ENCODE results near the gene MRAP. TPM values are rescaled to one million over a fixed set of nuclear protein-coding genes. Genes with fewer than 3 reads are reported as not detected.

The MRAP gene
- total RNA-seq, 4 donors from 2014 or later = 0.98 to 1.8 TPM; not detected in 2

DNA sequence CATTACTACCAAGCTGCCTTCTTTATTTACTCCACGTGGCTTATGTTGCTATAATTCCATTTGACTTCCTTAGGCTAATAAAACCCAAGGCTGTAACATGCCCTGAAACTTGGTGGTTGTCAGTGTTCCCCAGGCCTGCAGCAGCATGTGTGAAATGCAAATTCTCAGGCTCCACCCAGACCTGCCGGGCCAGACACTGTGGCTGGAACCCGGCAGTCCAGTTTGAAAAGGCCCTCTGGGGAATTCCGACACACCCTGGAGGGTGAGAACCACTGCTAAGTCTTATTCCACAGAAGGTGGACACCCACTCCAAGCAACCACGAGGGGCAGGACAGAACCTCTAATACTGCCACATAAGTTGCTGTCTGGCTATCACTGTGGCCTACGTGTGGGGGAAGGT lies 52.8 kb downstream of the MRAP start:
- peak overlapping the region; percentile 73 for H3K27ac ChIP-seq

DNA sequence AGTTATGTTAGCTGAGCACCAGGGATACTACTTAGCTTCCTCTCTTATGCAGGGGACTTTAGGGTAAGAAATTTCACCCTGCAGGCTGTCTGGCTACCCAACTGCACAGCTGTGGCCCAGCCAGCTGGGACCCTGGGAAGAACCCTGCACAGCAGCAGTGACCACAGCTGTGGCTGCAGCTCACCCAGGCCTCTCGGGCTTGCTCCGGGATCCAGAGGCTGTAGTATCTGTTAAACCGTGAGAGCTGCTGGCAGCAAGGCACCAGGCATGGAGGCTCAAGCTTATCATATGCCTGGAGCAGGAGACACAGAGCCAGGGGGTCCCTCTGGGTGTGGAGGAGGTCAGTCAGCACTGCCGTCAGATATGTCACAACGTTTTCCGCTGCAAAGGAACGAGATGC lies 53.9 kb downstream of the MRAP start:
- TF ChIP-seq EP300 (IDR thresholded peaks at IDR 0.05) (no peak), POLR2A (IDR thresholded peaks at IDR 0.05) (no peak), POLR2AphosphoS5 (IDR thresholded peaks at IDR 0.05) (no peak)
- TF ChIP-seq, protein P1, sequence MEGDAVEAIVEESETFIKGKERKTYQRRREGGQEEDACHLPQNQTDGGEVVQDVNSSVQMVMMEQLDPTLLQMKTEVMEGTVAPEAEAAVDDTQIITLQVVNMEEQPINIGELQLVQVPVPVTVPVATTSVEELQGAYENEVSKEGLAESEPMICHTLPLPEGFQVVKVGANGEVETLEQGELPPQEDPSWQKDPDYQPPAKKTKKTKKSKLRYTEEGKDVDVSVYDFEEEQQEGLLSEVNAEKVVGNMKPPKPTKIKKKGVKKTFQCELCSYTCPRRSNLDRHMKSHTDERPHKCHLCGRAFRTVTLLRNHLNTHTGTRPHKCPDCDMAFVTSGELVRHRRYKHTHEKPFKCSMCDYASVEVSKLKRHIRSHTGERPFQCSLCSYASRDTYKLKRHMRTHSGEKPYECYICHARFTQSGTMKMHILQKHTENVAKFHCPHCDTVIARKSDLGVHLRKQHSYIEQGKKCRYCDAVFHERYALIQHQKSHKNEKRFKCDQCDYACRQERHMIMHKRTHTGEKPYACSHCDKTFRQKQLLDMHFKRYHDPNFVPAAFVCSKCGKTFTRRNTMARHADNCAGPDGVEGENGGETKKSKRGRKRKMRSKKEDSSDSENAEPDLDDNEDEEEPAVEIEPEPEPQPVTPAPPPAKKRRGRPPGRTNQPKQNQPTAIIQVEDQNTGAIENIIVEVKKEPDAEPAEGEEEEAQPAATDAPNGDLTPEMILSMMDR (IDR thresholded peaks at IDR 0.05) = no peak
- WGBS = 86% methylated on average over 7 of the region's 7 CpGs
- Histone ChIP-seq H3K36me3 (peaks cover 92% of the 10 kb centered on the region), H3K4me3 (no peak overlapping the region), H3K27me3 (no peaks in the 10 kb centered on the region), H3K27ac (peak overlapping the region; percentile 5), H3K9me3 (no peaks in the 10 kb centered on the region), H3K4me1 (peaks cover 47% of the 10 kb centered on the region)
- DNase-seq (ENCODE audit: low spot score in 2 of 2) = peak in 1 of 2 donors; percentile 54

More for the DNA sequence above, 52.8 kb downstream of the MRAP start:
- TF ChIP-seq POLR2A (IDR thresholded peaks at IDR 0.05) = no peak
- TF ChIP-seq, protein P1 (IDR thresholded peaks at IDR 0.05) = no peak
- TF ChIP-seq EP300 (IDR thresholded peaks at IDR 0.05) = no peak
- TF ChIP-seq POLR2AphosphoS5 (IDR thresholded peaks at IDR 0.05) = peak in 2 of 3 donors; percentile 29 to 42
- peaks cover 50% of the 10 kb centered on the region for H3K4me1 ChIP-seq
- no peak for DNase-seq (ENCODE audit: low spot score in 2 of 2)
- no peaks in the 10 kb centered on the region for H3K9me3 ChIP-seq
- no peaks in the 10 kb centered on the region for H3K27me3 ChIP-seq
- 38% methylated on average over 5 of the region's 6 CpGs for WGBS
- peaks cover 95% of the 10 kb centered on the region for H3K36me3 ChIP-seq
- no peak overlapping the region for H3K4me3 ChIP-seq

DNA sequence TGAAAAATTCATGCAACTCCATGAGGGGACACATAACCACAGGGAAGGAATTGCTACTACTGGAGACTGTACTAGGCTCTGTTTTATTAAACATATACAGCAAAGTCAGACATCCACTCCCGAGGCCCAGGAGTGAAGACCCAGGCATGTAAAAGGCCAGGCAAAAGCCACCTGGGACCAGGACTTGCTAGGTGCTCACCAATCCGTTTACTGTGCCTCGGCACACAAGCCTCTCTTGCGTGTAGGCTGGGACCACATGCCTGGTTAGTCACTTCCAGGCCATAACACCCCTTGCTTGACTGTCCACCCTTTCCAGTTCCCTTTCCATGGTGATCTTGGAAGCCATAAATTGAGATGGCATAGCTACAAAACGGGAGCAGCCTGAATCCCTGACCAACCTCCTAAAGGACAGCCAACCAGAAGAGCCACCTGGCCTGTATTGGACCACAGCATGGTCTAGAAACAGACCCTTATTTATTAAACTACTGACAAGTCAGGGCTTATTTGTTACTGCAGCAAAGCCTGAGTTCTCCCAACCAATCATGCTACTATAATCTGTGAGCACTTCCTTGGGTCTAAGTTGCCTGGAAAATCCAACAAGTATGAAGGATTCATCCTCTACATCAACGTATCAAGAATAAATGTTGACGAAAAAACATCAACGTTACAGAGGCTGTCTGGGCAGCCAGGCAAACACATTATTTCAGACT lies 54.5 kb downstream of the MRAP start:
- H3K27ac ChIP-seq = no peak overlapping the region
- DNase-seq (ENCODE audit: low spot score in 2 of 2) = peak in 1 of 2 donors; percentile 57

DNA sequence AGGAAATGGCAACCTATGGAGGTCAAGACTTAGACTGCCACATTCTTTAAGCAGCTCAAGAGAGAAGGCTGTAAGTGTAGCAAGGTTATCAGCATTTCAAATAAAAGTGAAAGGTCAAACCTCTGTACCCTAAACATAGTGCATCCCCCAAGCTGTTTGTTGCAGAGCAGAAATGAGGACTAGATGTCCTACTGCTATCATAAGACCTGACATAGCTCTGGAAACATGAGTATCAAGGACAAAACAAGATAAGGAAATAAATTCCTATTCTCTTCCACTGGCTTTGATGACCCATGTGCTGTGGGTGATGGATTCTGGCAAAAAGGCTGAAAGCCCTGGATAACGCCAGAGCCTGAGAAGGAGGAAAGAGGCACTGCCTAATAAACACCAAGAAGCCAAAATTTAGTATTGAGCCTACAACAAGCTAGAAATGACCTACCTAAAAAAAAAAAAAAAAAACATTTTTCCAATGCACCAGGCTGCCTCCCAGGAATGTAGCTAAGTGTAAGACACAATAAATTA lies 58.3 kb downstream of the MRAP start:
- TF ChIP-seq POLR2AphosphoS5 (IDR thresholded peaks at IDR 0.05) = no peak
- TF ChIP-seq, protein P1 (IDR thresholded peaks at IDR 0.05) = no peak
- TF ChIP-seq POLR2A (IDR thresholded peaks at IDR 0.05) = no peak
- TF ChIP-seq EP300 (IDR thresholded peaks at IDR 0.05) = no peak
- no peaks in the 10 kb centered on the region for H3K27me3 ChIP-seq
- no peak overlapping the region for H3K4me3 ChIP-seq
- H3K4me1 ChIP-seq = peaks cover 31% of the 10 kb centered on the region
- peaks cover 94% of the 10 kb centered on the region for H3K36me3 ChIP-seq
- H3K9me3 ChIP-seq = no peaks in the 10 kb centered on the region
- DNase-seq (ENCODE audit: low spot score in 2 of 2) = peak in 1 of 2 donors; percentile 31
- 88% methylated on average over 1 of the region's 1 CpG for WGBS
- no peak overlapping the region for H3K27ac ChIP-seq

More for the DNA sequence above, 54.5 kb downstream of the MRAP start:
- H3K36me3 ChIP-seq = peaks cover 92% of the 10 kb centered on the region
- peaks cover 42% of the 10 kb centered on the region for H3K4me1 ChIP-seq
- no peaks in the 10 kb centered on the region for H3K9me3 ChIP-seq
- TF ChIP-seq POLR2A (IDR thresholded peaks at IDR 0.05) = no peak
- TF ChIP-seq, protein P1 (IDR thresholded peaks at IDR 0.05) = no peak
- no peak for TF ChIP-seq EP300 (IDR thresholded peaks at IDR 0.05)
- no peak for TF ChIP-seq POLR2AphosphoS5 (IDR thresholded peaks at IDR 0.05)
- 93% methylated on average over 7 of the region's 8 CpGs for WGBS
- H3K4me3 ChIP-seq = no peak overlapping the region
- H3K27me3 ChIP-seq = no peaks in the 10 kb centered on the region

DNA sequence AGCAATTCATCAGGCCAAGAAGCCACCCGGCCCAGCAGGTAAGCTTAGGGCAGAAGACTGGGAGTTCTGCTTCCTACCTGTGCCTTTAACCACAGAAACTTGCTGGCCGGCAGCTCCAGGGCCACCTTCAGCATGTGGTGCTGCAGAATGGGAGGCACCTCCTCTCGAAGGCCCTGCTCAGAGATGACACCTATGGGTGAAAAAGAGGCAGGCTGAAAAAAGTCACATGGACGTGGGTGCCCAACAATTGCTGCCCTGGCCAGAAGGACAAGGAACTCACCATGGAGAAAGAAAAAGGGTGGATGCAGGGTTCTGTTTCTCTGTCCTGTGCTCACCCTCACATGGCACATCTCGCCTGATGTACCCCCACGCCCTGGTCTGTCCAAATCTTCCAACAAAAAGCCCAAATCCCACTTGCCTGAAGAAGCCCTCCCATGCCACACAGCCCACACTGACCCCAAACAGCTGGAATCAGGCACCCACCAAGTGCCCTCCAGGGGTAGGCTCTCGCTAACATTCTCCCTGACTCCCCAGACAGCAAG lies 61.1 kb downstream of the MRAP start:
- Histone ChIP-seq H3K9me3 (no peaks in the 10 kb centered on the region), H3K27me3 (no peaks in the 10 kb centered on the region), H3K4me1 (peaks cover 31% of the 10 kb centered on the region), H3K27ac (peak overlapping the region; percentile 43), H3K4me3 (no peak overlapping the region), H3K36me3 (peaks cover 82% of the 10 kb centered on the region)
- WGBS = 69% methylated on average over 7 of the region's 7 CpGs
- peak; percentile 38 to 63 for DNase-seq (ENCODE audit: low spot score in 2 of 2)
- TF ChIP-seq POLR2AphosphoS5 (IDR thresholded peaks at IDR 0.05) = no peak
- TF ChIP-seq EP300 (IDR thresholded peaks at IDR 0.05) = no peak
- TF ChIP-seq, protein P1 (IDR thresholded peaks at IDR 0.05) = peak in 1 of 2 donors; percentile 26
- TF ChIP-seq POLR2A (IDR thresholded peaks at IDR 0.05) = no peak
